Measurements from ENCODE around the gene ACBD4.

The ACBD4 gene

DNA sequence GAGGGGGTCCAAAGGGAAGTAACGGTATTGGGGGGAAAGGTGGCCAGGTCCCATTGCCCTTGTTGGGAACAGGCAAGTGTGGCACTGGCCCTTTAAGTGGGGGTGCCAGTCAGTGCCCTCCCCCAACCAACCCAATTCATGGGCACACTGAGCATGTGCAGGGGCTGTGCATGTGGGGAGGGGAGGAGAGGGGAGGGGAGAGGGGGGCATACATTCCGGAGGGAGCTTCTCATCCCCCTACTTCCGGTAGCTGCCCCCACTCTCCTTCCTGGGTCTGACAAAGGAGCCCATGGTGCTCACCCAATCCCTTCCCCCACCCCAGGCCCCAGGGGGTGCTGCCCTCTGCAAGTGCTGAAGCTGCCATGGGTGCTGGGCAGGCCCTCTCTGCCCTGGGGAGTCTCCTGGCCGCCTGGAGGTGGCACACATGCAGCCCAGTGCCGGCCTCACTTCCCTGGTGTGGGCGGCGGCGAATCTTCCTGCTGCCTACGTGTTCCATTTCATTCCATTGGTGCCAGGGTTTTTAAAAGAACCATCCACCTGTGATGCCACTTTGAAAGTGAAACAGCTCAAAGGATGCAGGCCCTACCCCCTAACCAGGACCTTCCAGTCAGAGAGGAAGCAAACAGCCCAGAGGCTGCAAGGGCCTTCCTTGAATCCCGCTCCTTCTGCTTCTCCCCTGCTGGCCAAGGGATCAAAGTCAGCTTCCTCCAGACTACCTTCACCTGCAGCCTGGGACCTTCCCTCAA, 37.2 kb downstream of the ACBD4 start (continued):
- 0 out of 2 replicates have a peak, but pooled peaks have one; percentile 25 for TF ChIP-seq ZBTB21 (tag by site-specific recombination; IDR thresholded peaks at IDR 0.05)
- no peak for TF ChIP-seq ZNF777 (tag by site-specific recombination; IDR thresholded peaks at IDR 0.05; ENCODE audit: borderline replicate concordance)
- TF ChIP-seq KLF8 (tag by site-specific recombination; IDR thresholded peaks at IDR 0.05): no peak
- TF ChIP-seq, protein P1, sequence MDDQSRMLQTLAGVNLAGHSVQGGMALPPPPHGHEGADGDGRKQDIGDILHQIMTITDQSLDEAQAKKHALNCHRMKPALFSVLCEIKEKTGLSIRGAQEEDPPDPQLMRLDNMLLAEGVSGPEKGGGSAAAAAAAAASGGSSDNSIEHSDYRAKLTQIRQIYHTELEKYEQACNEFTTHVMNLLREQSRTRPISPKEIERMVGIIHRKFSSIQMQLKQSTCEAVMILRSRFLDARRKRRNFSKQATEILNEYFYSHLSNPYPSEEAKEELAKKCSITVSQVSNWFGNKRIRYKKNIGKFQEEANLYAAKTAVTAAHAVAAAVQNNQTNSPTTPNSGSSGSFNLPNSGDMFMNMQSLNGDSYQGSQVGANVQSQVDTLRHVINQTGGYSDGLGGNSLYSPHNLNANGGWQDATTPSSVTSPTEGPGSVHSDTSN (CRISPR knock-in tag; IDR thresholded peaks at IDR 0.05): 0 out of 2 replicates have a peak, but pooled peaks have one; percentile 21
- TF ChIP-seq ZFHX2 (tag by site-specific recombination; conservative IDR thresholded peaks at IDR 0.05): peak; percentile 80

DNA sequence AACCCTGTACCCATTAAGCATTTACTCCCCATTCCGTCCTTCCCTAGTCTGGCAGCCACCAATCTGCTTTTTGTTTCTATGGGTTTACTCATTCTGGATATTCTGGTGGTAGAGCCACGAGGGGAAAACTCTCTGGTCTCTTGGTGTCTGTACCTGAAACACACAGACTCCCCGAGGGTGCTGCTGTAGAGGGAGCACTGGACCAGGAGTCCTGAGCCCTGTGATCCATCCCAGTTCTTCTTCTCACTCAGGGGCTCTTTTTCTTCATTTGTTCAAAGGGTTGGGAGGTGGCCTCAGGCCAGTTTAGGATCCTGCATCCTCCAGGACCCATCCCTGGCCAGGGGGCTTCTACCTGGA, 40.2 kb downstream of the ACBD4 start:
- ChIA-PET CTCF (interaction anchor here (0.7 to 2.3 kb wide), 6 partner anchors 19 to 60 kb away, joined by 3 to 22 read pairs (median 6); partner anchors contain the start of gene ACBD4), POLR2A (interaction anchor here (0.6 to 3.1 kb wide), 9 partner anchors 15 to 480 kb away, joined by 3 to 57 read pairs (median 5); partner anchors contain the start of genes HEXIM1 and HEXIM2)
- Histone ChIP-seq H3K4me1 (ENCODE audit: control insufficient read depth, insufficient read depth, low read length) (peaks cover 23% of the 10 kb centered on the region), H3K27ac (ENCODE audit: extremely low read depth, low read depth, low read length) (peak overlapping the region; percentile 52; the same call in 1 of the 2 replicates), H3K36me3 (ENCODE audit: control insufficient read depth in 2 of 2, insufficient read depth in 1 of 2, low read length in 2 of 2) (peaks cover 0 to 2% of the 10 kb centered on the region in 2 experiments; a peak in 1 of 3 replicates), H3K4me3 (ENCODE audit: low read depth, low read length) (no peak overlapping the region), H3K9me3 (ENCODE audit: control insufficient read depth, insufficient read depth, low read depth, low read length) (no peaks in the 10 kb centered on the region)
- TF ChIP-seq ZNF169 (tag by site-specific recombination; IDR thresholded peaks at IDR 0.05) (no peak), ZNF223 (tag by site-specific recombination; IDR thresholded peaks at IDR 0.05) (no peak), IKZF3 (tag by site-specific recombination; IDR thresholded peaks at IDR 0.05) (no peak), ZNF701 (tag by site-specific recombination; IDR thresholded peaks at IDR 0.05) (no peak), SP3 (tag by site-specific recombination; IDR thresholded peaks at IDR 0.05) (no peak), ZFP69B (tag by site-specific recombination; IDR thresholded peaks at IDR 0.05) (no peak), ZNF335 (tag by site-specific recombination; conservative IDR thresholded peaks at IDR 0.05) (no peak), ZNF558 (tag by site-specific recombination; IDR thresholded peaks at IDR 0.05) (no peak), ZNF626 (tag by site-specific recombination; IDR thresholded peaks at IDR 0.05) (no peak), SALL2 (tag by site-specific recombination; IDR thresholded peaks at IDR 0.05; ENCODE audit: borderline replicate concordance) (no peak), KLF9 (tag by site-specific recombination; IDR thresholded peaks at IDR 0.05; ENCODE audit: low read depth) (no peak), ZNF670 (tag by site-specific recombination; IDR thresholded peaks at IDR 0.05; ENCODE audit: low read depth) (no peak)
- TF ChIP-seq, protein P2, sequence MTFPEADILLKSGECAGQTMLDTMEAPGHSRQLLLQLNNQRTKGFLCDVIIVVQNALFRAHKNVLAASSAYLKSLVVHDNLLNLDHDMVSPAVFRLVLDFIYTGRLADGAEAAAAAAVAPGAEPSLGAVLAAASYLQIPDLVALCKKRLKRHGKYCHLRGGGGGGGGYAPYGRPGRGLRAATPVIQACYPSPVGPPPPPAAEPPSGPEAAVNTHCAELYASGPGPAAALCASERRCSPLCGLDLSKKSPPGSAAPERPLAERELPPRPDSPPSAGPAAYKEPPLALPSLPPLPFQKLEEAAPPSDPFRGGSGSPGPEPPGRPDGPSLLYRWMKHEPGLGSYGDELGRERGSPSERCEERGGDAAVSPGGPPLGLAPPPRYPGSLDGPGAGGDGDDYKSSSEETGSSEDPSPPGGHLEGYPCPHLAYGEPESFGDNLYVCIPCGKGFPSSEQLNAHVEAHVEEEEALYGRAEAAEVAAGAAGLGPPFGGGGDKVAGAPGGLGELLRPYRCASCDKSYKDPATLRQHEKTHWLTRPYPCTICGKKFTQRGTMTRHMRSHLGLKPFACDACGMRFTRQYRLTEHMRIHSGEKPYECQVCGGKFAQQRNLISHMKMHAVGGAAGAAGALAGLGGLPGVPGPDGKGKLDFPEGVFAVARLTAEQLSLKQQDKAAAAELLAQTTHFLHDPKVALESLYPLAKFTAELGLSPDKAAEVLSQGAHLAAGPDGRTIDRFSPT (tag by site-specific recombination; IDR thresholded peaks at IDR 0.05): no peak
- TF ChIP-seq, protein P3, sequence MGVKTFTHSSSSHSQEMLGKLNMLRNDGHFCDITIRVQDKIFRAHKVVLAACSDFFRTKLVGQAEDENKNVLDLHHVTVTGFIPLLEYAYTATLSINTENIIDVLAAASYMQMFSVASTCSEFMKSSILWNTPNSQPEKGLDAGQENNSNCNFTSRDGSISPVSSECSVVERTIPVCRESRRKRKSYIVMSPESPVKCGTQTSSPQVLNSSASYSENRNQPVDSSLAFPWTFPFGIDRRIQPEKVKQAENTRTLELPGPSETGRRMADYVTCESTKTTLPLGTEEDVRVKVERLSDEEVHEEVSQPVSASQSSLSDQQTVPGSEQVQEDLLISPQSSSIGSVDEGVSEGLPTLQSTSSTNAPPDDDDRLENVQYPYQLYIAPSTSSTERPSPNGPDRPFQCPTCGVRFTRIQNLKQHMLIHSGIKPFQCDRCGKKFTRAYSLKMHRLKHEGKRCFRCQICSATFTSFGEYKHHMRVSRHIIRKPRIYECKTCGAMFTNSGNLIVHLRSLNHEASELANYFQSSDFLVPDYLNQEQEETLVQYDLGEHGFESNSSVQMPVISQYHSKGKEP (tag by site-specific recombination; IDR thresholded peaks at IDR 0.05): no peak
- TF ChIP-seq, protein P4, sequence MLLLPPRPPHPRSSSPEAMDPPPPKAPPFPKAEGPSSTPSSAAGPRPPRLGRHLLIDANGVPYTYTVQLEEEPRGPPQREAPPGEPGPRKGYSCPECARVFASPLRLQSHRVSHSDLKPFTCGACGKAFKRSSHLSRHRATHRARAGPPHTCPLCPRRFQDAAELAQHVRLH (tag by site-specific recombination; IDR thresholded peaks at IDR 0.05): no peak
- TF ChIP-seq, protein P5, sequence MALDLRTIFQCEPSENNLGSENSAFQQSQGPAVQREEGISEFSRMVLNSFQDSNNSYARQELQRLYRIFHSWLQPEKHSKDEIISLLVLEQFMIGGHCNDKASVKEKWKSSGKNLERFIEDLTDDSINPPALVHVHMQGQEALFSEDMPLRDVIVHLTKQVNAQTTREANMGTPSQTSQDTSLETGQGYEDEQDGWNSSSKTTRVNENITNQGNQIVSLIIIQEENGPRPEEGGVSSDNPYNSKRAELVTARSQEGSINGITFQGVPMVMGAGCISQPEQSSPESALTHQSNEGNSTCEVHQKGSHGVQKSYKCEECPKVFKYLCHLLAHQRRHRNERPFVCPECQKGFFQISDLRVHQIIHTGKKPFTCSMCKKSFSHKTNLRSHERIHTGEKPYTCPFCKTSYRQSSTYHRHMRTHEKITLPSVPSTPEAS (tag by site-specific recombination; IDR thresholded peaks at IDR 0.05): no peak

Measured in HEK293 (cell line).